HepG2 (cell line): Measurements from ENCODE around the gene USP11.

Source experiments
- JUN ChIP-seq: sonication (generic); formaldehyde crosslinking; IDR thresholded peaks from 2 replicates; pipeline ENCODE4 v1.4.0; 2020; ENCODE audit warnings: mild to moderate bottlenecking, missing genetic modification reagents
- MTA1 ChIP-seq: sonication (generic); formaldehyde crosslinking; IDR thresholded peaks from 2 replicates; pipeline ENCODE4 v1.4.0; 2020; ENCODE audit warnings: missing genetic modification reagents, mild to moderate bottlenecking, borderline replicate concordance
- MYC ChIP-seq: sonication (generic); formaldehyde crosslinking; IDR thresholded peaks from 2 replicates; pipeline ENCODE4 v1.9.0; 2021; ENCODE audit warnings: missing genetic modification reagents, borderline replicate concordance
- NR2C2 ChIP-seq: sonication (generic); formaldehyde crosslinking; IDR thresholded peaks from 2 replicates; pipeline ENCODE4 v1.4.0; 2020; ENCODE audit warnings: missing genetic modification reagents, mild to moderate bottlenecking, moderate library complexity, borderline replicate concordance
- PCBP2 ChIP-seq: fragments of 200-400 bp; formaldehyde crosslinking; optimal IDR thresholded peaks from 2 replicates; pipeline ENCODE3; 2018; ENCODE audit warnings: low read length, low read depth; ENCODE audit not compliant: poor library complexity, severe bottlenecking
- RBM22 ChIP-seq: fragments of 200-400 bp; formaldehyde crosslinking; optimal IDR thresholded peaks from 2 replicates; pipeline ENCODE3; 2017; ENCODE audit warnings: mild to moderate bottlenecking, low read length, moderate library complexity
- SNAPC2 ChIP-seq: sonication (generic); formaldehyde crosslinking; IDR thresholded peaks from 2 replicates; pipeline ENCODE4 v1.8.1; 2022; ENCODE audit warnings: mild to moderate bottlenecking, missing genetic modification reagents
- ZNF878 ChIP-seq: sonication (generic); formaldehyde crosslinking; IDR thresholded peaks from 2 replicates; pipeline ENCODE4 v1.8.1; 2023; ENCODE audit warnings: mild to moderate bottlenecking, missing genetic modification reagents, moderate library complexity
- TF ChIP-seq, protein P1 (sequence below): sonication (generic); formaldehyde crosslinking; IDR thresholded peaks from 2 replicates; pipeline ENCODE4 v1.5.0; 2020; ENCODE audit warnings: mild to moderate bottlenecking, missing genetic modification reagents, moderate library complexity
- TF ChIP-seq, protein P2 (sequence below): sonication (generic); formaldehyde crosslinking; IDR thresholded peaks from 2 replicates; pipeline ENCODE4 v1.8.0; 2022; ENCODE audit warnings: mild to moderate bottlenecking, missing genetic modification reagents, borderline replicate concordance
- TF ChIP-seq, protein P3 (sequence below): sonication (generic); formaldehyde crosslinking; IDR thresholded peaks from 2 replicates; pipeline ENCODE4 v1.5.1; 2020; ENCODE audit warnings: mild to moderate bottlenecking, missing genetic modification reagents, moderate library complexity

DNA sequence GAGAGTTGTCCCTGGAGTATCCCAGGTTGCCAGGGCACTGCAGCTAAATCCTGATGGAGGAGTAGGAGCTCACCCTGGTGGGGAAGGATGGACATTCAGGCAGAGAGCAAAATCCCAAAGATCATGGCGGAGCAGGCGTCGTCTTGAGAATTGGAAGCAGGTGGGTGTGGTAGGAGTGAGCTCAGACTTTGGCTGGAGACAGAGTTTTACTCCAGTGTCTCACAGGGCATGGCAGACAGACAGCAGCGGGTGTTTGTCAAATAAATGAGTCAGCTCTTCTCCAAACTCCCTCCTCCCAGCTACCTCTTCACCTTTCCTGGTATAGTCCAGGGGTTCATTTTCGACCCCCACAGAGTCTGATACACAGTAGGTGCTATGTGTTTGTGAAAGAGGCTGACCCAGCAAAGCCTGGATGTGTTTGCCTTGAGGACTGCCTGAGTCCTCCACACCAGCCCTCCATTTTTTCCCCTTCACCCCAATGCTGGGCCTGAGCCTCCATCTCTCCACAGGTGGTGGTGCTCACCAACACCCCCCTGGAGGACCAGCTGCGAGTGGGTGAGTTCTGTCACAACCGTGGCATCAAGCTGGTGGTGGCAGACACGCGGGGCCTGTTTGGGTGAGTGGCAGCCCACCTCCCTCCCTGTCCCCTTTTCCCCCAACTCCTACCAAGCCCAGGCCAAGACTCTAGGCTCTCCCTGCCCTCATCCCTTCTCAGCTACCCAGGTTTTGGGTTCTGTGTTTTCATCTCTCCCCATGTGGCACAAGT lies 32.2 kb upstream of the USP11 start:
- TF ChIP-seq SNAPC2 (CRISPR knock-in tag), result no peak
- TF ChIP-seq, protein P1, sequence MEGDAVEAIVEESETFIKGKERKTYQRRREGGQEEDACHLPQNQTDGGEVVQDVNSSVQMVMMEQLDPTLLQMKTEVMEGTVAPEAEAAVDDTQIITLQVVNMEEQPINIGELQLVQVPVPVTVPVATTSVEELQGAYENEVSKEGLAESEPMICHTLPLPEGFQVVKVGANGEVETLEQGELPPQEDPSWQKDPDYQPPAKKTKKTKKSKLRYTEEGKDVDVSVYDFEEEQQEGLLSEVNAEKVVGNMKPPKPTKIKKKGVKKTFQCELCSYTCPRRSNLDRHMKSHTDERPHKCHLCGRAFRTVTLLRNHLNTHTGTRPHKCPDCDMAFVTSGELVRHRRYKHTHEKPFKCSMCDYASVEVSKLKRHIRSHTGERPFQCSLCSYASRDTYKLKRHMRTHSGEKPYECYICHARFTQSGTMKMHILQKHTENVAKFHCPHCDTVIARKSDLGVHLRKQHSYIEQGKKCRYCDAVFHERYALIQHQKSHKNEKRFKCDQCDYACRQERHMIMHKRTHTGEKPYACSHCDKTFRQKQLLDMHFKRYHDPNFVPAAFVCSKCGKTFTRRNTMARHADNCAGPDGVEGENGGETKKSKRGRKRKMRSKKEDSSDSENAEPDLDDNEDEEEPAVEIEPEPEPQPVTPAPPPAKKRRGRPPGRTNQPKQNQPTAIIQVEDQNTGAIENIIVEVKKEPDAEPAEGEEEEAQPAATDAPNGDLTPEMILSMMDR (CRISPR knock-in tag), result peak; percentile 20
- TF ChIP-seq ZNF878 (CRISPR knock-in tag), result no peak
- TF ChIP-seq JUN, result no peak
- no peak for TF ChIP-seq MYC (CRISPR knock-in tag)
- TF ChIP-seq RBM22, result no peak
- TF ChIP-seq, protein P2, sequence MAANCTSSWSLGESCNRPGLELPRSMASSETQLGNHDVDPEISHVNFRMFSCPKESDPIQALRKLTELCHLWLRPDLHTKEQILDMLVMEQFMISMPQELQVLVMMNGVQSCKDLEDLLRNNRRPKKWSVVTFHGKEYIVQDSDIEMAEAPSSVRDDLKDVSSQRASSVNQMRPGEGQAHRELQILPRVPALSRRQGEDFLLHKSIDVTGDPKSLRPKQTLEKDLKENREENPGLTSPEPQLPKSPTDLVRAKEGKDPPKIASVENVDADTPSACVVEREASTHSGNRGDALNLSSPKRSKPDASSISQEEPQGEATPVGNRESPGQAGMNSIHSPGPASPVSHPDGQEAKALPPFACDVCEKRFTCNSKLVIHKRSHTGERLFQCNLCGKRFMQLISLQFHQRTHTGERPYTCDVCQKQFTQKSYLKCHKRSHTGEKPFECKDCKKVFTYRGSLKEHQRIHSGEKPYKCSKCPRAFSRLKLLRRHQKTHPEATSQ (CRISPR knock-in tag), result no peak
- TF ChIP-seq PCBP2, result no peak
- TF ChIP-seq MTA1 (CRISPR knock-in tag), result no peak
- TF ChIP-seq, protein P3, sequence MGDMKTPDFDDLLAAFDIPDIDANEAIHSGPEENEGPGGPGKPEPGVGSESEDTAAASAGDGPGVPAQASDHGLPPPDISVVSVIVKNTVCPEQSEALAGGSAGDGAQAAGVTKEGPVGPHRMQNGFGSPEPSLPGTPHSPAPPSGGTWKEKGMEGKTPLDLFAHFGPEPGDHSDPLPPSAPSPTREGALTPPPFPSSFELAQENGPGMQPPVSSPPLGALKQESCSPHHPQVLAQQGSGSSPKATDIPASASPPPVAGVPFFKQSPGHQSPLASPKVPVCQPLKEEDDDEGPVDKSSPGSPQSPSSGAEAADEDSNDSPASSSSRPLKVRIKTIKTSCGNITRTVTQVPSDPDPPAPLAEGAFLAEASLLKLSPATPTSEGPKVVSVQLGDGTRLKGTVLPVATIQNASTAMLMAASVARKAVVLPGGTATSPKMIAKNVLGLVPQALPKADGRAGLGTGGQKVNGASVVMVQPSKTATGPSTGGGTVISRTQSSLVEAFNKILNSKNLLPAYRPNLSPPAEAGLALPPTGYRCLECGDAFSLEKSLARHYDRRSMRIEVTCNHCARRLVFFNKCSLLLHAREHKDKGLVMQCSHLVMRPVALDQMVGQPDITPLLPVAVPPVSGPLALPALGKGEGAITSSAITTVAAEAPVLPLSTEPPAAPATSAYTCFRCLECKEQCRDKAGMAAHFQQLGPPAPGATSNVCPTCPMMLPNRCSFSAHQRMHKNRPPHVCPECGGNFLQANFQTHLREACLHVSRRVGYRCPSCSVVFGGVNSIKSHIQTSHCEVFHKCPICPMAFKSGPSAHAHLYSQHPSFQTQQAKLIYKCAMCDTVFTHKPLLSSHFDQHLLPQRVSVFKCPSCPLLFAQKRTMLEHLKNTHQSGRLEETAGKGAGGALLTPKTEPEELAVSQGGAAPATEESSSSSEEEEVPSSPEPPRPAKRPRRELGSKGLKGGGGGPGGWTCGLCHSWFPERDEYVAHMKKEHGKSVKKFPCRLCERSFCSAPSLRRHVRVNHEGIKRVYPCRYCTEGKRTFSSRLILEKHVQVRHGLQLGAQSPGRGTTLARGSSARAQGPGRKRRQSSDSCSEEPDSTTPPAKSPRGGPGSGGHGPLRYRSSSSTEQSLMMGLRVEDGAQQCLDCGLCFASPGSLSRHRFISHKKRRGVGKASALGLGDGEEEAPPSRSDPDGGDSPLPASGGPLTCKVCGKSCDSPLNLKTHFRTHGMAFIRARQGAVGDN (CRISPR knock-in tag), result peak; percentile 42; the same call in 1 of the 2 replicates
- no peak for TF ChIP-seq NR2C2 (CRISPR knock-in tag)
